ENCODE data around the gene SFMBT1. TPM values are rescaled to one million over a fixed set of nuclear protein-coding genes. Genes with fewer than 3 reads are reported as not detected.

The SFMBT1 gene
- total RNA-seq, 4 donors from 2014 or later = 3.3 to 37.9 (median 15.1) TPM

GRCh38 chr3:53089511-53089910 is 43.6 kb upstream of the SFMBT1 start:
- no peak overlapping the region for H3K4me3 ChIP-seq
- H3K9me3 ChIP-seq = no peaks in the 10 kb centered on the region
- TF ChIP-seq CTCF (IDR thresholded peaks at IDR 0.05) (no peak), POLR2A (IDR thresholded peaks at IDR 0.05) (no peak)
- no peak for DNase-seq
- H3K4me1 ChIP-seq = no peaks in the 10 kb centered on the region
- intact Hi-C loops (cut with DNase I; ENCODE audit: low total_unique reads) = no loop called here
- H3K27me3 ChIP-seq = no peaks in the 10 kb centered on the region
- H3K36me3 ChIP-seq = no peaks in the 10 kb centered on the region
- H3K27ac ChIP-seq = no peak overlapping the region

GRCh38 chr3:53085476-53085875 is 39.6 kb upstream of the SFMBT1 start:
- Histone ChIP-seq H3K4me3 (no peak overlapping the region), H3K4me1 (no peaks in the 10 kb centered on the region), H3K36me3 (no peaks in the 10 kb centered on the region), H3K27ac (no peak overlapping the region), H3K9me3 (no peaks in the 10 kb centered on the region), H3K27me3 (no peaks in the 10 kb centered on the region)
- no peak for DNase-seq
- intact Hi-C loops (cut with DNase I; ENCODE audit: low total_unique reads) = no loop called here
- TF ChIP-seq POLR2A (IDR thresholded peaks at IDR 0.05) = no peak
- no peak for TF ChIP-seq CTCF (IDR thresholded peaks at IDR 0.05)

- Histone ChIP-seq H3K27ac (no peak overlapping the region), H3K4me1 (no peaks in the 10 kb centered on the region), H3K27me3 (no peaks in the 10 kb centered on the region), H3K4me3 (no peak overlapping the region), H3K36me3 (no peaks in the 10 kb centered on the region), H3K9me3 (no peaks in the 10 kb centered on the region)
- intact Hi-C loops (cut with DNase I; ENCODE audit: low total_unique reads) = no loop called here
- no peak for TF ChIP-seq POLR2A (IDR thresholded peaks at IDR 0.05)
- DNase-seq = no peak
These were observed 38.6 kb upstream of the SFMBT1 start for GRCh38 chr3:53084310-53085001.

GRCh38 chr3:53083949-53084309 is 38.1 kb upstream of the SFMBT1 start:
- no peak for TF ChIP-seq CTCF (IDR thresholded peaks at IDR 0.05)
- TF ChIP-seq POLR2A (IDR thresholded peaks at IDR 0.05) = no peak
- DNase-seq = no peak
- Histone ChIP-seq H3K27me3 (no peaks in the 10 kb centered on the region), H3K27ac (no peak overlapping the region), H3K9me3 (no peaks in the 10 kb centered on the region), H3K4me3 (no peak overlapping the region), H3K36me3 (no peaks in the 10 kb centered on the region), H3K4me1 (no peaks in the 10 kb centered on the region)
- intact Hi-C loops (cut with DNase I; ENCODE audit: low total_unique reads) = no loop called here

- Histone ChIP-seq H3K27ac (no peak overlapping the region), H3K36me3 (no peaks in the 10 kb centered on the region), H3K9me3 (no peaks in the 10 kb centered on the region), H3K4me1 (no peaks in the 10 kb centered on the region), H3K4me3 (no peak overlapping the region), H3K27me3 (no peaks in the 10 kb centered on the region)
- no peak for DNase-seq
- TF ChIP-seq POLR2A (IDR thresholded peaks at IDR 0.05) (no peak), CTCF (IDR thresholded peaks at IDR 0.05) (no peak)
- intact Hi-C loops (cut with DNase I; ENCODE audit: low total_unique reads) = no loop called here
These were observed 37.6 kb upstream of the SFMBT1 start for GRCh38 chr3:53083521-53083920.

- Histone ChIP-seq H3K4me1 (no peaks in the 10 kb centered on the region), H3K36me3 (no peaks in the 10 kb centered on the region), H3K27me3 (no peaks in the 10 kb centered on the region), H3K9me3 (no peaks in the 10 kb centered on the region), H3K4me3 (no peak overlapping the region), H3K27ac (no peak overlapping the region)
- peak in 1 of 2 donors; percentile 4 for DNase-seq
- no peak for TF ChIP-seq CTCF (IDR thresholded peaks at IDR 0.05)
- TF ChIP-seq POLR2A (IDR thresholded peaks at IDR 0.05) = no peak
- intact Hi-C loops (cut with DNase I; ENCODE audit: low total_unique reads) = no loop called here
These were observed 36.9 kb upstream of the SFMBT1 start for GRCh38 chr3:53082736-53083135.
